ENCODE measurements around the gene ZNF24. TPM values are rescaled to one million over a fixed set of nuclear protein-coding genes. Genes with fewer than 3 reads are reported as not detected.

ZNF24 gene
- total and polyA plus RNA-seq, 2 experiments from 2014 or later = 23.6 to 32.3 TPM

DNA sequence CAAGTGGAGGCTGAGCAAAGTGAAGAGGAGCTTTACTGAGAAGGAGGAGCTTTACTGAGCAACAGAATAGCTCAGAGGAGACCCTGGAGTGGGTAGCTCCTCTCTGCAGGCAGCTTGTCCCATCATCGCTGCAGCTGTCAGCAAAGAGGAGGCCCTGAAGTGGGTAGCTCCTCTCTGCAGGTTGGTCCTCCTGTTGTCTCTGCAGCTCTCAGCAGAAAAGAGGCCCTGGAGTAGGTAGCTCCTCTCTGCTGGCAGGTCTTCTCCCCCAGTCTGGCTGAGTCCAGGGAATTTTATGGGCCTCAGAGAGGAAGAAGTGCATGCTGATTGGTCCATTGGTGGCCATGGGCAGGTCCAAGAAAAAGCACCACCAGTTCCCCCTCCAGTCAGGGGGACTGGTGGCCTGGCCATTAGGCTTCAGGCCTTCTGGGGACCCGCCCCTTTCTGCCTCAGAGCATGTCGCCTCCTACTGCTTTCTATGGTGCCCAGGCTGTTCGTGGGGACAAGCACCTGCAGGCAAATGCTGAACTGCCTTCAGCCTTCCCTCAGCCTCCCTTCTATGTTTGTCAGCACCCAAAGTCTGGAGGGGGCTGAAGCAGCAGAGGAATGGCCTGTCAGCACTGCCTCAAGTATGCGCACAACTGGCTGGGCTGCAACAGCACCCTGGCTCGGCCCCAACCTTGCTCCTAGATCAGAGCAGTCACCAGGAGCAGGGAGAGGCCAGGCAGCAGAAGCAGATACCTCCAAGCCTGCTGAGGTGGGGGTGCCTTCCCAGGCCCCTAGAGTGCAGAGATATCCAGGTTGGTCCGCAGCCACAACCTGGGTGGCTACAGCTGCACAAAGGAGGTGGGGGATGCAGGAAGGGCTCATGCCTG is 60.1 kb downstream of the ZNF24 start:
- DNase-seq = no peak
- Histone ChIP-seq H3K79me2 (ENCODE audit: insufficient read depth) (peaks cover 89% of the 10 kb centered on the region), H3K4me1 (ENCODE audit: insufficient read depth) (peaks cover 15% of the 10 kb centered on the region), H3F3A (ENCODE audit: insufficient read depth) (peaks cover 20% of the 10 kb centered on the region), H3K9ac (no peak overlapping the region), H3K27ac (no peak overlapping the region), H4K20me1 (ENCODE audit: insufficient read depth) (no peaks in the 10 kb centered on the region), H3K9me3 (ENCODE audit: low read depth) (no peaks in the 10 kb centered on the region), H3K4me2 (ENCODE audit: unreplicated experiment) (no peak overlapping the region), H3K36me3 (ENCODE audit: low read depth) (no peaks in the 10 kb centered on the region), H2AFZ (no peak overlapping the region), H3K9me2 (ENCODE audit: insufficient read depth) (no peaks in the 10 kb centered on the region), H3K27me3 (replicated peaks; ENCODE audit: insufficient read depth) (no peaks in the 10 kb centered on the region), H3K4me3 (no peak overlapping the region)
- in situ Hi-C loops (cut with MboI) = no loop called here
- WGBS, 2 experiments (ENCODE audit: low coverage in 1 of 2, low lambda C conversion rate in 2 of 2, missing lambda C conversion rate in 2 of 2) = 85 to 88% methylated on average over 7 of the region's 7 CpGs
- TF ChIP-seq EZH2phosphoT487 (IDR thresholded peaks at IDR 0.05; ENCODE audit: insufficient read depth, low read depth) = no peak
- no peak for TF ChIP-seq EZH2 (IDR thresholded peaks at IDR 0.05; ENCODE audit: insufficient read depth, poor library complexity, severe bottlenecking)

DNA sequence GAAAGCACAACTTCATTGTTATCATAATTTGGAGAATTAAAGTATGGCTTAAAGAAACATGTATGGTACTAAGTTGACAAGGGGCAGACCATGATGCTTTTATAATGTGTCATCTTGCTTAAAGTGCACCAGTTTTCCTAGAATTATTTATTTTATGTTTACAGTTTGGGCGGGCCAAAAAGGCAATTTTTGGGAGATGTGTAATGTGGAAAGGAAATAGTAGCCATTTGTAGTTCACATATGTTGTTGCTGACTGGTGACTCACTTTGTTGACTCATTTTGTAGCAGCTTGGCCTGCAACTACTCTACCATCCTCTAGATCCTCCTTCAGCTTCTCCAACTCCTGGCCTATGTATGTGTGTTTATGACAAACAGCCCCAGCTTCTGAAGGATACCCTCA is 61.9 kb downstream of the ZNF24 start:
- H3K36me3 ChIP-seq (ENCODE audit: low read depth) = no peaks in the 10 kb centered on the region
- peak overlapping the region; percentile 46; the same call in 1 of the 2 replicates for H2AFZ ChIP-seq
- in situ Hi-C loops (cut with MboI) = no loop called here
- no peak overlapping the region for H3K9ac ChIP-seq
- WGBS, 2 experiments (ENCODE audit: low coverage in 1 of 2, low lambda C conversion rate in 2 of 2, missing lambda C conversion rate in 2 of 2) = 0% methylated on average over 1 of the region's 1 CpG
- H3K79me2 ChIP-seq (ENCODE audit: insufficient read depth) = peaks cover 89% of the 10 kb centered on the region
- H3K4me2 ChIP-seq (ENCODE audit: unreplicated experiment) = peak overlapping the region; percentile 69
- peaks cover 15% of the 10 kb centered on the region for H3K4me1 ChIP-seq (ENCODE audit: insufficient read depth)
- no peaks in the 10 kb centered on the region for H3K9me3 ChIP-seq (ENCODE audit: low read depth)
- H3F3A ChIP-seq (ENCODE audit: insufficient read depth) = peaks cover 20% of the 10 kb centered on the region
- DNase-seq = peak; percentile 94
- no peaks in the 10 kb centered on the region for H4K20me1 ChIP-seq (ENCODE audit: insufficient read depth)
- no peak for TF ChIP-seq EZH2 (IDR thresholded peaks at IDR 0.05; ENCODE audit: insufficient read depth, poor library complexity, severe bottlenecking)
- H3K27ac ChIP-seq = peak overlapping the region; percentile 59
- H3K4me3 ChIP-seq = no peak overlapping the region
- no peaks in the 10 kb centered on the region for H3K9me2 ChIP-seq (ENCODE audit: insufficient read depth)
- H3K27me3 ChIP-seq (replicated peaks; ENCODE audit: insufficient read depth) = no peaks in the 10 kb centered on the region

Other genes starting within 250 kb of the ZNF24 start
- 8.7 and 10.6 TPM in 2 replicates for gene ZNF397, start 103.4 kb downstream of the ZNF24 start, total RNA-seq (2014; rRNA removed; shearing (Covaris generic))
- gene ZNF397, start 103.4 kb downstream of the ZNF24 start, polyA plus RNA-seq (2016; fragmentation: Nextera tagmentation; extraction: Ambion mirVana) = 6.5 and 8.2 TPM in 2 replicates
- gene ZSCAN30, start 54.2 kb downstream of the ZNF24 start, total RNA-seq (2014; rRNA removed; shearing (Covaris generic)) = 21.3 and 26.4 TPM in 2 replicates
- 10.3 and 13.7 TPM in 2 replicates for gene ZSCAN30, start 54.2 kb downstream of the ZNF24 start, polyA plus RNA-seq (2016; fragmentation: Nextera tagmentation; extraction: Ambion mirVana)
- 0.13 and 0.86 TPM in 2 replicates for gene ZNF396, start 32.9 kb upstream of the ZNF24 start, total RNA-seq (2014; rRNA removed; shearing (Covaris generic))
- gene ZNF396, start 32.9 kb upstream of the ZNF24 start, polyA plus RNA-seq (2016; fragmentation: Nextera tagmentation; extraction: Ambion mirVana) = 0.54 and 0.85 TPM in 2 replicates
- 0.97 and 2.3 TPM in 2 replicates for gene INO80C, start 153.5 kb upstream of the ZNF24 start, total RNA-seq (2014; rRNA removed; shearing (Covaris generic))
- 9.0 and 9.4 TPM in 2 replicates for gene INO80C, start 153.5 kb upstream of the ZNF24 start, polyA plus RNA-seq (2016; fragmentation: Nextera tagmentation; extraction: Ambion mirVana)
- 65.4 and 68.0 TPM in 2 replicates for gene GALNT1, start 237.3 kb upstream of the ZNF24 start, total RNA-seq (2014; rRNA removed; shearing (Covaris generic))
- gene GALNT1, start 237.3 kb upstream of the ZNF24 start, polyA plus RNA-seq (2016; fragmentation: Nextera tagmentation; extraction: Ambion mirVana) = 10.1 and 11.9 TPM in 2 replicates